CD1c-positive myeloid dendritic cell (primary cell): ENCODE measurements around the gene RAB6B.

Experiments used
- DNase-seq: peaks from one replicate; pipeline ENCODE4 v3.0.0-alpha.2; 2016; ENCODE audit errors: extremely low spot score

RAB6B gene

GRCh38 chr3:133930341-133930933 is 34.8 kb upstream of the RAB6B start:
- DNase-seq = peak; percentile 22

- DNase-seq = no peak
Observed at GRCh38 chr3:133928903-133929607, 33.4 kb upstream of the RAB6B start.

- DNase-seq = no peak
Observed at GRCh38 chr3:133928136-133928893, 32.6 kb upstream of the RAB6B start.

- DNase-seq = peak; percentile 82
Observed at GRCh38 chr3:133927540-133928066, 31.9 kb upstream of the RAB6B start.

GRCh38 chr3:133926736-133927539 is 31.3 kb upstream of the RAB6B start:
- DNase-seq = no peak

- no peak for DNase-seq
Observed at GRCh38 chr3:133925960-133926735, 30.5 kb upstream of the RAB6B start.

- no peak for DNase-seq
Observed at GRCh38 chr3:133924041-133924440, 28.4 kb upstream of the RAB6B start.

GRCh38 chr3:133921592-133921991 is 25.9 kb upstream of the RAB6B start:
- no peak for DNase-seq

GRCh38 chr3:133917144-133917543 is 21.5 kb upstream of the RAB6B start:
- no peak for DNase-seq

GRCh38 chr3:133915685-133916658 is 20.3 kb upstream of the RAB6B start:
- DNase-seq = no peak

GRCh38 chr3:133914839-133915600 is 19.3 kb upstream of the RAB6B start:
- DNase-seq = no peak

GRCh38 chr3:133910422-133910821 is 14.7 kb upstream of the RAB6B start:
- DNase-seq = no peak

- DNase-seq = no peak
Observed at GRCh38 chr3:133905376-133905775, 9.7 kb upstream of the RAB6B start.

GRCh38 chr3:133901847-133902246 is 6.2 kb upstream of the RAB6B start:
- no peak for DNase-seq

- DNase-seq = no peak
Observed at GRCh38 chr3:133901083-133901482, 5.4 kb upstream of the RAB6B start.

- DNase-seq = no peak
Observed at GRCh38 chr3:133899311-133899710, 3.6 kb upstream of the RAB6B start.

GRCh38 chr3:133897547-133897946 is 1.9 kb upstream of the RAB6B start:
- DNase-seq = no peak

GRCh38 chr3:133896002-133896761 is 500 bp upstream of the RAB6B start:
- no peak for DNase-seq
